GM19468 (cell line): ENCODE measurements around the gene STAMBP.
"Not testable (repeated sequence)": the region's sequence is repeated elsewhere in the genome, so short reads cannot be mapped to it uniquely, and the experiment has no call there.

Experiments used
- ATAC-seq: cut with Tn5 transposase; IDR thresholded peaks from one replicate; pipeline ENCODE4 v1.9.1; 2021; ENCODE audit warnings: mild to moderate bottlenecking, moderate library complexity, moderate number of reproducible peaks; ENCODE audit not compliant: unreplicated experiment; ENCODE audit errors: extremely low read depth

STAMBP gene

DNA sequence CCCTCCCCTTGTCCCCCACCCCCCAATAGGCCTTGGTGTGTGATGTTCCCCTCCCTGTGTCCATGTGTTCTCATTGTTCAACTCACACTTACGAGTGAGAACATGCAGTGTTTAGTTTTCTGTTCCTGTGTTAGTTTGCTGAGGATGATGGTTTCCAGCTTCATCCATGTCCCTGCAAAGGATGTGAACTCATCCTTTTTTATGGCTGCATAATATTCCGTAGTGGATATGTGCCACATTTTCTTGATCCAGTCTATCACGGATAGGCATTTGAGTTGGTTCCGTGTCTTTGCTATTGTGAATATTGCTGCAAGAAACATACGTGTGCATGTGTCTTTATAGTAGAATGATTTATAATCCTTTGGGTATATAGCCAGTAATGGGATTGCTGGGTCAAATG is 49.2 kb downstream of the STAMBP start:
- not testable (repeated sequence) for ATAC-seq

DNA sequence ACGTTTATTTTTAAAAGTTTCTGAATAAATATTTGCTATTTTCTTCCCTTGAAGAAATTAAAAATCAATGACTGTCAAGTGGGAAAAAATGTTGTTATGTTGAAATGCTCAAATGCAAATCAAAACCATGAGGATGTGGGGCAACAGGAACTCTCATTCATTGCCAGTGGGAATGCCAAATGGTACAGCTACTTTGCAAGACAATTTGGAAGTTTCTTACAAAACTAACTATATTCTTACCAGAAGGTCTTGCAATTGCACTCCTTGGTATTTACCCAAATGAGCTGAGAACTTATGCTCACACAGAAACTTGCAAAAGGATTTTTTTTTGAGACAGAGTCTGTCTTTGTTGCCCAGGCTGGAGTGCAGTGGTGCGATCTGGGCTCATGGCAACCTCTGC is 56.6 kb downstream of the STAMBP start:
- no peak for ATAC-seq

DNA sequence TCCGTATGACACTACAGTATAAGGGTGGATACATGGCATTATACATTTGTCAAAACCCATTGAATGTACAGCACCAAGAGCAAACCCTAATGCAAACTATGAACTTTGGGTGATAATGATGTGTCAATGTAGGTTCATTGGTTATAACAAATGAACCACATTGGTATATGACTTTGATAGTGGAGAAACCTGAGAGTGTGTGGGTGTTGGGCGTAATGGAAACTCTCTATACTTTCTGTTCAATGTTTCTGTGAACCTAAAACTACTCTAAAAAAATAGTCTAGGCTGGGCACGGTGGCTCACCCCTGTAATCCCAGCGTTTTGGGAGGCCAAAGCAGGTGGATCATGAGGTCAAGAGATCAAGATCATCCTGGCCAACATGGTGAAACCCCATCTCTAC is 57.6 kb downstream of the STAMBP start:
- no peak for ATAC-seq

DNA sequence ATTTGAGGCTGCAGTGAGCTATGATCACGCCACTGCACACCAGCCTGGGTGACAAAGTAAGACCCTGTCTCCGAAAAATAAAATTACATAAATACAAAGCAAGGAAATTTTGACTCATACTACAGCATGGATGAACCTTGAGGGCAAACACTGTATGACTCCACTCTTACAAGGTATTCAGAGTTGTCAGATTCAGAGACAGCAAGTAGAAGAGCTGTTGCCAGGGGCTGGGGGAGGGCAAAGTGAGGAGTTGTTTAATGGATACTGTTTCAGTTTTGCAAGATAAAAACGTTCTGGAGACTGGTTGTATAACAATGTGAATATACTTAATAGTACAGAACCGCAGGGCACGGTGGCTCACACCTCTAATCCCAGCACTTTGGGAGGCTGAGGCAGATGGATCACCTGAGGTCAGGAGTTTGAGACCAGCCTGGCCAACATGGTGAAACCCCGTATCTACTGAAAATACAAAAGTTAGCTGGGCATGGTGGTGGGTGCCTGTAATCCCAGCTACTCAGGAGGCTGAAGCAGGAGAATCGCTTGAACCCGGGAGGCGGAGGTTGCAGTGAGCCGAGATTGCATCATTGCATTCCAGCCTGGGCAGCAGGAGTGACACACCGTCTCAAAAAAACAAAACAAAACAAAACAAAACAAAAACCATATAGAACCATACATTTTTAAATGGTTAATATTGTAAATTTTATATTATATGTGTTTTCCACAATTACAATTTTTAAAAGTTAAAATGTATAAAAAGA is 59.0 kb downstream of the STAMBP start:
- not testable (repeated sequence) for ATAC-seq

DNA sequence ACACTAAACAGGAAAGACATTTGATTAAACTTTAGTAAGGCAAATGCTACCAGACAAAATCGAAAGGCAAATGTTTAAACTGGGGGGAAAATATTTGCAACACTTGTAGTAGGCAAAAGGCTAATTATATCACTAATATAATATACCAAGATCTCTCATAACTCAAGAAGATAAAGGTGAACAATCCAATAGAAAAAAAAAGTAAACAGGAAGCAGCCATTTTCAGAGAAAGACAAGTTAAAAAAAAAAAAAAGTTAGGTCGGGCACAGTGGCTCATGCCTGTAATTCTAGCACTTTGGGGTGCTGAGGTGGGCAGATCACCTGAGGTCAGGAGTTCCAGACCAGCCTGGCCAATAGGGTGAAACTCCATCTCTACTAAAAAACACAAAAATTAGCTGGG is 59.6 kb downstream of the STAMBP start:
- no peak for ATAC-seq

DNA sequence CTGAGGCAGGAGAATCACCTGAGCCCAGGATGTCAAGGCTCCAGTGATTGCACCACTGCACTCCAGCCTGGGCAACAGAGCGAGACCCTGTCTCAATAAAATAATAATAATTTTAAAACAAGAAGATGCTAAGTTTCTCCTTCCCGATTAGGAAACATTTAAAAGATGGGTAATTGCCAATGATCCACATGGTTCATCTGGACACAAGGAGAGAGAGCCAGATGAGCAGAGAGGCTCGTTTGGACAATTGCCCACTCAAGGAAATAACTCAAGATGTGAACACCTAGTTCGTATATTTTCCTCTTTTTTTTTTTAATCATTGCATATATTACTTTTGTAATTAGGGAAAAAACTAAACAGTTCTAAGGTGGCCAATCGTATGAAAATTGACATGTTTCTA is 60.4 kb downstream of the STAMBP start:
- no peak for ATAC-seq

DNA sequence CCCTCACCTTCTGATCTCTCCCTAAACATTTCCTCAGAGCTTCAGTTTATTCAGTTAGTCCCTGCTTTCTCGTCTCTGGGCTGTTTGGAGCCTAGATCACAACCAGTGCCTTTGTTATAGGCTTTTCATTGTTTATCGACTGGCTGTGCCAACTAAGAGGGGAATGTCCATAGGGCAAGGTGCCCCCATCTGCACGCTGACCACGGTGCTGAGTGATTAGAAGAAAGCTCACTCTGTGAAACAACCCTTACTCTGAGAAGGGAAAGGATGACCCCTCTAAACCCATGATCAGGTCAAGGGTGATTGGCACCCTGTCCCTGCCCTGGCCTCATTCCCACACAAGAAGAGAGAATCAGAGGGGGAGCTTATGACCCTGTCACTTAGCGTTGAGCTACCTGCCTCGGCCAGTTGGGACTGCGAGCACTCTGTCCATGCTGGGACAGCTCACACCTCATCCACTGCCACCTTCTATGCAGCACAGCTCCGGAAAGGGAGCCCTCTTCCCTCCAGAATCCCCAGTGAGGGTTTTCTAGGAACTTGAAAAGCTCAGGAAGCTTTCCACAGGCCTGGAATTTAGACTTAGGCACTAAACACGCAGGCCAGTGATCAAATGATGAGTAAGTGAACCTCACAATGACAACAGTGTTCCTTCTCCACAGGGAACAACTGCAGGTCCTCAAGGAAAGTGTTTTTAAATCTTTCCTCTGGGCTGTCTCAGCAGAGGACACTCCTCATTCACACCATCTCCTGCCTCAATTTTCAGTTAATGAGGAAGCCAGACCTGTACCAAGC is 61.7 kb downstream of the STAMBP start:
- no peak for ATAC-seq

DNA sequence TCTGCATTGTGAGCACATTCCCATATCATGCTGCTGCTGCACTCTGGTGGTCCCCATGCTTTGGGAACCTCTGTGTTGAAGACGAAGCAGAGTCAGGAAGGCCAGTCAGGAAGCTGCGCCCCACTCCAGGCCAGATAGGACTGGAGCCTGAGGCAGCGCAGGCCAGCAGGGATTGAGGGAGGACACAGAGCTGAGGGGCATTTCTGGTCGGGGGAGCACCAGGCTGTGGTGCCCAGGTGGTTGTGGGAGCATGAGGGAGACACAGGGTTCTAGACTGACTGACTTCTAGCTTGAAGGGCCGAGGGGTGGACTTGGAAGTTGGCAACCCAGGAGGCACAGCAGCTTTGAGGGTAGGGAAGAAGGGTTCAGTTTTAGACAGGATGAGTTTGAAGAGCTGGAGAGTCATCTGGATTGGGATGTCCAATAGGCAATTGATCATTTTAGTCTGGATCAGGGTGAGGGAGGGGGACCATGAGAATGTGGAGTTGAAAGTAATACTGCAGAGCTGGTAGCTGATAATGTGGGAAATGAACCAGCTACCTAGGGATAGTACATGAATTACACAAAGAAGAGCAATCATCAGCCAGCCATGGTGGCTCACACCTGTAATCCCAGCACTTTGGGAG is 62.6 kb downstream of the STAMBP start:
- no peak for ATAC-seq

DNA sequence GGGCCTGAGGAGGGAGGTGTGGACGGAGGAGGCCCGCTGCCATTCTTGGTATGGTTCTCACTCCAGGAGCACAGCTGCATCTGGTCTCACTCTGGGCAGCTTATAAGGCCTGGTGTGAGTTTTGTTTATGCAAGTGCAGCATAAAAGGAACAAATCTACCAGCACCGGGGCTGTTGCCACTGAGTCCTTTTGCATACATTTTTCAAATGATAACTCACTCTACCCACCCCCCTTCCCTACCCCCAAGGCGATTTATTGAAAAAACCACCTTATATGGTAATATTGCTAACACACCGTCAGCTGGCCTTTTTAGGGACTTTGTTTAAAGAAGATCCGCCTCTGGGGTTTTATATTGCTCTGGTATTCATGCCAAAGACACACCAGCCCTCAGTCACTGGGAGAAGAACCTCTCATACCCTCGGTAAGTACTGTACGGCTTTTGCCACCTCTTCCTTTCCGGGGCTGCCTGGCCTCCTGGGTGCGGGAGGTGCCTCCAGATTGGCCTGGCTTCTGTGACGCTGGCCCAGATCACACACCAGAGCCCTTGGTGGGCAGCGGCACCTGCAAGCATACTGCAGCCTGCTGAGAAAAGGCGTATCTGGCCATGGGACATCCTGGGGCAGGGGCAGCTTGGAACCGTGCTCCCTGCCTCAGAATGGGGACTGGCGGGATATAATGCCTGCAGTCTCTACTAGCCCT is 64.0 kb downstream of the STAMBP start, which contains the start of gene ACTG2:
Gene ACTG2 (plus strand): TSS at position 378 of the 699 bp plus-strand sequence. CDS start 8,304 bp downstream, outside the sequence.
- no peak for ATAC-seq

DNA sequence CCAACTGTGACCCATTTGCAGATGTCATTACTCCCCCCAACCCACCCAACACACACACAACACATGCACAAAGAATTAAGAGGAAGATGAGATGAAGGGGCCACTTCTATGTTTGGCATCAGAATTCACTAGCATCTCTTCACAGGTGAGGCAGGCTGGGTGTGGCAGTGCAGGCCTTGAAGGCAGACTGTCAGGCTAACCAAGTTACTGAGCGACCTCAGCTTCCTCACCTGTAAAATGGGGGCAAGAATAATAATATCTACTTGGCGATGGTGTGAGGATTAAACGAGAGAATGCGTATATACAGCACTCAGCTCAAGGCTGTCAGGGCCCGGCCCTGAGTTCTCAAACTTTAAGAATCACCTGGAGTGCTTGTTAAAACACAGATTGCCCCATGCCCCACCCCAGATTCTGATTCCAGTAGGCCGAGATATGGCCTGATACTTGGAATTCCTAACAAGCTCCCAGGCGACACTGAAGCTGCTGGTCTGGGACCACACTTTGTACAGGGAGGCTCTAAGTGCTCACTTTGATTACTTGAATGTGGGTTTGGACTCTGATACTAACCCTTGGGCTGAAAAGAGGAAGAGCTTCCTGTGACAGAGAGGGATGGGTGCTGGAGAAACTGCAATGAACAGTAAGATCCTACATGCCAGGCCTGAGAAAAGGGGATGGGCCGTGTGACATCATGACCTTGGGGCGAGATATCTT is 65.2 kb downstream of the STAMBP start:
- ATAC-seq: no peak

DNA sequence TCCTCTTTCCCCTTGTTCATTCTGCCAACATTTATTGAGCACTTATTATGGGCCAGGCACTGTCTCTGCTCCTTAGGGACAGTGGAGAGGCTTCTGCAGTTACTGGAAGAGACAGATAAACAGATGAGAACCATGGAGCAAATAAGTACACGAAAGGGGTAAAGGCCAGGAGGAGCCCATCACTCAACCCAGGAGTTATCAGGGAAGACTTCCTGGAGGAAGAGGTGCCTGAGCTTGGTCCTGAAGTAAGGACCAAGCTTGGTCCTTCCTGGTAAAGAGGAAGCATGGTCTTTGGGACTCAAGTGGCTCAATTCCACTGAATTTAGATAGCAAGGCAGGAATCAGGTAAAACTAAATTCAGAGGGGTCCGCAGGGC is 65.7 kb downstream of the STAMBP start:
- no peak for ATAC-seq

DNA sequence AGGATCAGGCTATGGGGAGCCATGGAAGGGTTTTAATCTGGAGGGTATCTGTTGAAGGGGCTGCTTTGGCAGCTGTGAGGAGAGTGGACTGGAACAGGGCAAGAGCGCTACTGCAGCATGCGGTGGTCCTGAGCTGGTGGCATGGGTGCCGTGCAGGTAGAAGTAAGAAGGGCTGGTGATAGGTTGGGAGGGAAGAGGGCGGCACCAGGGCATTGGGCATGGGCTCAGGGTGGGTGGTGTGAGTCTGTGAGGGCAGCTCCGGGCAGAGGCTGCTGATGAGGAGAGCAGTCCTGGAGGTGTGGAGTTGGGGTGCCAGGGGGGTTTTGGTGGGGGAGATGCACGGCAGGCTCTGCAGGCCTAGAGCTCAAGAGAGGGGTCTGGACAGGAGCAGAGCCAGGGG is 66.1 kb downstream of the STAMBP start:
- no peak for ATAC-seq

DNA sequence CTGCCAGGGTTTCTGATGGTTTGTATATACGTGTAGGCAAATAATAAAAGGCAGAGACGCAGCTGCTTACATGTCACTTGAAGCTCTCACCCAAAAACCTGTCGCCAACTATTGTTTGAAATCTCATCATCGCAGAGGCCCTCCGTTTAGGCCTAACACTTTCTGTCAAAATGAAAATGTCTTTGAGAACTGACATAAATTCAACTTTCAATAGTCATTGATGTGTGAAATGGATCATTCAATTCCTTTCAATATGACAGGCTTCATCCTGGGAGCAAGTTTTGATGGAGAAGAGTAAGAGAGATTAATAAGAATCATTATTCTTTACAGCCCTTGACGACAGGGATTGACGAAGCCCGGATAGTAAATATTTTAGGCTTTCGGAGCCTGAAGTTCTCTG is 66.7 kb downstream of the STAMBP start:
- ATAC-seq: no peak

DNA sequence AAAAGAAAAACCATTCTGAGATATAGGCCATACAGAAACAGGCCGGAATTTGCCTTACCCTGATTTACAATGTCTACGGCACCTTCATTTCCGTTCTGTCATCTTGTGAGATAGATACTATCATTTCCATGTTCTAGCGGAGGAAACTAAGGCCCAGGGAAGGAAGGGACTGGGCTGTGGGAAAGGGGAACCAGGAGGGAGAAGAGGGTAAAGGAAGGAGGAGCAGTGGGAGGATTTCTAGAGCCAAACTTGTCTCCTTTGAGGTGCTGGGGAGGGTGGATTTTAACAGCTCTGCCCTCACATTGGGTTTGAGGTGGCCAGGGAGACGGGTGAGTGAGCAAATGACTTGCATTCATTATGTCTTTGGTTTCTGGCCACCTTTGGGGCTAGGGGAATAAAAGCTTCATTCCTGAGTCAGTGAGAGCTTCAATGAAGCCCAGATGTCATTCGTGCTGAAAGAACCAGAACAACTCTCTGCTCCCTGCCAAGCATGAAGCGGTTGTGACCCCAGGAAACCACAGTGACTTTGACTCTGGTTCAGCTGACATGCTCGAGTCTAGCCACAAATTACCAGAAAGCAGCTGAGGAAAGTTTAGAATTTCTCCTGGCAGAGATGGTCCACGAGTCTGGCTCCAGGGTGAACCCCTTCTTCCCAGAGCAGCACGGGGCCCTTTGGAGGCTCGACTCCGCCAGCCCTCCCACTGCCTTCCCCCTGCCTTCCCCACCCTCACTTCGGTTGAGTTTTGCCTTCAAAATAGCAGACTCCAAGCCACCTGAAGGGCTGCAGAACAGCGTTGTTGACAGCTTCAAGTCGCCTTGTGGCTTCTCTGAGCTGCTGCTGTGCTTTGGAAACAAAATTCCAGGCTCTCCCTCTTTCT is 67.8 kb downstream of the STAMBP start:
- ATAC-seq: no peak

DNA sequence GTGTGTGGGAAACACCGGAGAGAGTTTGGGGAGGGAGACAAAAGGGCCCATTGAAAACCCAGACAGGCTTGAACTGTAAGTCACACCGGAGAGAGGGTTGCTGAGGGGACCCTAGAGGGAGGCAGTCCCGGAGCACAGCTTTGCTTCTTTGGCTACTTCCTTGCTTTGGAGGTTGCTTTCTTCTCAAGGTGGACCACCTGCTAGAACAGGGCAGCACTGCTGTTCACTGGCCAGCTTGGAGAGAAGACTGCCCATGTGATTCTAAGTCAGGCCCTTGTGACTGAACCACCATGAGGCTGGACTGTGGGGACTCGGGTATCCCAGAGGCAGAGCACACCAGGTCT is 68.5 kb downstream of the STAMBP start:
- no peak for ATAC-seq

DNA sequence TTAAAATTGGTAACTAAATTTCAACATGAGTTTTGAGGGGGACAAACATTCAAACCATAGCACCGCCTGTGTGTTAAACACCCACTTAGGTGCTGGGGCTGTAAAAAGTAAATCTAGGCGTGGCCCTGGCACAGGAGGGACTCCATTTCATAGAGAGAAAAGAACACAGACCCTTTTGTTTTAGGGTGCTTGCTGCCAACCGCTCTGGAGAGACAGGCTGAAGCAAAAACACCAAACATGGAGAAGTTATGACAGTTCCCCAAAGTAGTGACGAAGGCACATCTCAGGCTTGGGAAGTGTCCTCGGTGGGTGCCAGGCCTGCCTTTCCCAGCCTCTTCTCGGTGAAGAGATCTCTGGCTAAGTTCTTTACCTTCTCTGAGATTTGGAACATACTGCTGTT is 69.2 kb downstream of the STAMBP start:
- no peak for ATAC-seq

DNA sequence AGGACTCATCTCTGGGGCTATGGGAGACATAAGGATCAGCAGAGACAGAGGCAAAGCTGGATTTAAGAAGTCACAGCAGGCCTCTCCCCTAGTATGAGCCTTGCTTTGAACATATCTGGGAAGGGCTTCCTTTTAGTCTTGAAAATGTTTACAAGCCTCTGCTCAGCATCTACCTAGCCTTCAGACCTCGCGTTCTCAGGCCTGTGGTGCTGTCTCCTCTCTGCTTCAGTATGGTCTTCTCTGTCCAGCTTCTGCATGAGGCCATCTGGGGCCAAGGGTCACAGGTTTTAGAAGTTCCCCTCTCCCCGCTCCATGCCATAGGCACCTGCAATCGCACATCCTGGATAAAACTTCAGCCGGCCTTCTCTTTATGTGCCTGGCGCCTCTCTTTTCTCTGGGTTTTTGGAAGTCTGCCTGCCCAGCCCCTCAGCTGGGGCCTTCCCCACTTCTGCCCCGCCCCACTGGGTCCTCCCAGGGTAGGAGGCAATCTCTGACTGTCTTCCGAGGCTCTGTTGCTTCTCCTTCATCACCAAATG is 71.1 kb downstream of the STAMBP start:
- ATAC-seq: no peak

DNA sequence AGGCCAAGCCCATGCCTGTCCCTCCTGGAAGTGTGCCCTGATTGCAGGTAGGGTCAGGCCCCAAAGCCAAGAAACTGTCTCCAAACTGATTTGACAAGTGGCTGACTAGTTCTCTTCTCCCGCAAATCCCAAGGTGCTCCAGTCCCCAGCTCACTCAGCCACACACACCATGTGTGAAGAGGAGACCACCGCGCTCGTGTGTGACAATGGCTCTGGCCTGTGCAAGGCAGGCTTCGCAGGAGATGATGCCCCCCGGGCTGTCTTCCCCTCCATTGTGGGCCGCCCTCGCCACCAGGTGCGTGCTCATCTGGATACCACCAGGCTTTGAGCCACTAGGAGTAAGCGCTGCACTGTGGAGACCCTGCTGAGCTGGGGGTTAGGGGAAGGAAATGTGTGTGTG is 72.4 kb downstream of the STAMBP start:
- ATAC-seq: no peak

DNA sequence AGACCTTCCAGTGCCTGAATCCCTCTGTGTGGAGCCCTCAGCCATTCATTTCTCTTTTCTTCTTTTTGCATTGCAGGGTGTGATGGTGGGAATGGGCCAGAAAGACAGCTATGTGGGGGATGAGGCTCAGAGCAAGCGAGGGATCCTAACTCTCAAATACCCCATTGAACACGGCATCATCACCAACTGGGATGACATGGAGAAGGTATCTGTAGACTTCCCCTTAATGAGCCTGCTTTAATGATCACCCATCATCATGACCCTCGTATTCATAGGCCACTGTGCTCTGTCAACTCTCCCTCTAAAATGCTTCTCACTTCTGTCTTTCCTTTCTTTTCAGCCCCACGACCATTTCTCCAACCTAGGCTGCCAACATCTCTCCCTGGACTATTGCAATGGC is 73.5 kb downstream of the STAMBP start:
- no peak for ATAC-seq
